B cell (primary cell): ENCODE data around the gene MISP3. TPM values are rescaled to one million over a fixed set of nuclear protein-coding genes. Genes with fewer than 3 reads are reported as not detected.
A peak's percentile ranks its signal among the peaks of the same experiment; 100 is the strongest.

ENCODE experiments used
- ATAC-seq: fragments of 200-7000 bp; cut with Tn5 transposase; one replicate; pipeline ENCODE4 v1.10.0; 2021; ENCODE audit warnings: low read depth, mild to moderate bottlenecking, moderate number of reproducible peaks, moderate library complexity
- CTCF ChIA-PET: fragments of 350-600 bp; sonication (Branson Sonifier 250); formaldehyde crosslinking; loops from one replicate; lab custom pipeline; 2021; ENCODE audit warnings: antibody characterized with exemption, inconsistent platforms; lab: Charles Lee
- POLR2A ChIA-PET: fragments of 350-600 bp; sonication (Branson Sonifier 250); formaldehyde crosslinking; loops from one replicate; lab custom pipeline; 2021; ENCODE audit warnings: antibody characterized with exemption; lab: Charles Lee
- DNase-seq: peaks from one replicate; pipeline ENCODE4 v3.0.0; 2013
- H2AFZ ChIP-seq: 2 replicates; pipeline ENCODE4 v1.6.1; 2012; ENCODE audit warnings: mild to moderate bottlenecking, low read depth, low read length; ENCODE audit not compliant: insufficient read depth, poor library complexity, severe bottlenecking
- H3K27ac ChIP-seq, 2 donors: 1 replicate in 1 of 2; 2 replicates in 1 of 2; pipeline ENCODE4 v1.5.1; 2012 to 2013; ENCODE audit warnings: low read length in 2 of 2, mild to moderate bottlenecking in 2 of 2, moderate library complexity in 1 of 2
- H3K27me3 ChIP-seq, 4 experiments: fragments of 200-600 bp in 1 of 4; sonication (generic) in 1 of 4; replicated peaks in 1 of 4; 1 replicate in 2 of 4; 2 replicates in 2 of 4; pipeline versions ENCODE4 v1.6.1 to v1.7.0; 2013 to 2016; ENCODE audit warnings: low read length in 3 of 4, mild to moderate bottlenecking in 2 of 4, mixed read lengths in 1 of 4, moderate library complexity in 1 of 4; ENCODE audit not compliant: insufficient read depth in 4 of 4, control insufficient read depth in 3 of 4; ENCODE audit errors: control extremely low read depth in 1 of 4
- H3K36me3 ChIP-seq, 2 experiments: replicated peaks in 1 of 2; 1 replicate in 1 of 2; 2 replicates in 1 of 2; pipeline versions ENCODE4 v1.6.1 to v1.7.1; 2013; ENCODE audit warnings: low read length in 1 of 2; ENCODE audit not compliant: insufficient read depth in 2 of 2, control insufficient read depth in 1 of 2; ENCODE audit errors: control extremely low read depth in 1 of 2, extremely low read depth in 1 of 2
- H3K4me1 ChIP-seq, 2 donors: fragments of 200-600 bp in 1 of 2; sonication (generic) in 1 of 2; 1 replicate in 1 of 2; 2 replicates in 1 of 2; pipeline versions ENCODE4 v1.5.1 to v1.6.1; 2013 to 2017; ENCODE audit warnings: low read length in 2 of 2; ENCODE audit not compliant: control insufficient read depth in 2 of 2, insufficient read depth in 2 of 2
- H3K4me2 ChIP-seq: replicated peaks from 2 replicates; pipeline ENCODE3; 2012; ENCODE audit warnings: mild to moderate bottlenecking, low read depth, low read length; ENCODE audit not compliant: poor library complexity, severe bottlenecking
- H3K4me3 ChIP-seq, 5 experiments: fragments of 200-600 bp in 1 of 5; sonication (generic) in 1 of 5; 1 replicate in 3 of 5; 2 replicates in 2 of 5; pipeline versions ENCODE4 v1.5.1 to v1.7.0; 2011 to 2016; ENCODE audit warnings: low read length in 4 of 5, mild to moderate bottlenecking in 4 of 5, low read depth in 2 of 5, control low read depth in 1 of 5, moderate library complexity in 1 of 5; ENCODE audit not compliant: insufficient read depth in 1 of 5; ENCODE audit errors: control extremely low read depth in 1 of 5, extremely low read depth in 1 of 5
- H3K79me2 ChIP-seq: fragments of 200-600 bp; sonication (generic); one replicate; pipeline ENCODE4 v1.6.0; 2016; ENCODE audit warnings: low read length; ENCODE audit not compliant: control insufficient read depth, insufficient read depth
- H3K9ac ChIP-seq: fragments of 200-600 bp; sonication (generic); 2 replicates; pipeline ENCODE4 v1.6.1; 2017; ENCODE audit warnings: mild to moderate bottlenecking, low read length, moderate library complexity
- H3K9me3 ChIP-seq, 3 donors: one replicate each; pipeline versions ENCODE4 v1.6.1 to v1.7.1; 2013; ENCODE audit warnings: low read length in 2 of 3; ENCODE audit not compliant: control insufficient read depth in 2 of 3, insufficient read depth in 1 of 3; ENCODE audit errors: control extremely low read depth in 1 of 3
- H4K20me1 ChIP-seq: 2 replicates; pipeline ENCODE4 v1.6.0; 2012; ENCODE audit warnings: mild to moderate bottlenecking, low read length; ENCODE audit not compliant: insufficient read depth, control insufficient read depth, poor library complexity, severe bottlenecking
- H3K27ac Mint-ChIP-seq: one replicate; pipeline ENCODE4 v1.8.0; 2021; ENCODE audit warnings: mixed read lengths
- H3K27me3 Mint-ChIP-seq: one replicate; pipeline ENCODE4 v1.8.0; 2021; ENCODE audit warnings: mixed read lengths
- H3K4me1 Mint-ChIP-seq: one replicate; pipeline ENCODE4 v1.8.0; 2021; ENCODE audit warnings: mixed read lengths
- H3K4me3 Mint-ChIP-seq: one replicate; pipeline ENCODE4 v1.8.0; 2021; ENCODE audit warnings: mixed read lengths
- H3K9me3 Mint-ChIP-seq: one replicate; pipeline ENCODE4 v1.8.0; 2022; ENCODE audit warnings: mixed read lengths; ENCODE audit not compliant: insufficient read depth
- EZH2 ChIP-seq: IDR thresholded peaks from 2 replicates; pipeline ENCODE4 v1.6.1; 2012; ENCODE audit warnings: borderline replicate concordance, low read depth, mild to moderate bottlenecking, moderate library complexity, low read length; ENCODE audit not compliant: insufficient read depth, poor library complexity, severe bottlenecking
- WGBS: methylation state at CpG from one replicate; pipeline ENCODE4 v1.1.5; 2013; ENCODE audit warnings: missing lambda C conversion rate; ENCODE audit not compliant: insufficient coverage; 5-methylcytosine and 5-hydroxymethylcytosine counted together
- intact Hi-C: fragments of 100-400 bp; cut with micrococcal nuclease; formaldehyde crosslinking; loops from one replicate; pipeline ENCODE4 v1.10.0; 2022
- polyA plus RNA-seq: library from polyadenylated mRNA; depleted of rRNA; stranded (reverse); fragments of >200 nt; gene quantifications from 2 replicates; pipeline ENCODE4 v1.2.3, GENCODE V29; 2012
- total RNA-seq, 2 donors: library from RNA; stranded (reverse); fragments of 120-200 nt in 1 of 2; gene quantifications; 1 replicate in 1 of 2; 2 replicates in 1 of 2; pipeline versions ENCODE4 v1.2.3 to v1.2.4, GENCODE V29; 2013 to 2022
- TF ChIP-seq, protein P1 (sequence below): fragments of 200-600 bp; IDR thresholded peaks from one replicate; pipeline ENCODE4 v1.8.0; 2022; ENCODE audit warnings: antibody characterized with exemption, mild to moderate bottlenecking

Gene MISP3
- total and polyA plus RNA-seq, 2 donors (not counting 1 experiment from before 2014, with no cell fraction given), result 0.34 TPM

DNA sequence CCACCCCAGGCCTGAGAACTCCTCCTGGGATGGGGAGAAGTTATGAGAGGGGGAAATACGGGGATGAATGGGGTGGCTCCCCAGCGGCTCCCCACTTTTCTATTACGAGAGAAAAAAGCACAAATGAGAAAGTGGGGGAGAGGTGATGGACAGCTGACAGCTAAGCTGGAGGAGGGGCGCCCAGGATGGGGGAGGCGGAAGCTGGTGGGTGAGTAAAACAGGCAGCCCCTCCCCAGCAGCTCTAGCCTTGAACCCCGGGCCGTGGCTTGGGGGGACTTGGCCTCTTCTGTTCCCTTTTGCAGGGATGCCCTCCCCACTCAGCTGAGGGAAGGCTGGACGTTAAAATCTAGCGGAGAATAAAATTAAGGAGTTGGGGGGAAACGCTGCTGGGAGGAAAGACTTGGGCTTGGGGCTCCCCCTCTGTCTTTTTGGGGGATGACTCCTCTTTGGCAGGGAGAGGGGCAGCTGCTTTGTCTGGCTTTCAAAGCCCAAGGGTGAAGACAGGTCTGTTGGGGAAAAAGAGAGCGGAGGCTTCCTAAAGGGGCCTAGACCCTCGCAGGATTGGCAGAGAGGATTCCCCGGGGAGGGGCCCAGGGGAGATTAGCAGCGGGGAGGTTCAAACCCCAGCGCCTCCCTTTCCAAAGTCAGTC is 19.4 kb downstream of the MISP3 start:
- H4K20me1 ChIP-seq, result peaks cover 11% of the 10 kb centered on the region
- Mint-ChIP-seq H3K27me3 (no peaks in the 10 kb centered on the region), H3K9me3 (peaks cover 8% of the 10 kb centered on the region), H3K4me3 (peak overlapping the region; percentile 100), H3K4me1 (peaks cover 15% of the 10 kb centered on the region), H3K27ac (peak overlapping the region; percentile 99)
- no peaks in the 10 kb centered on the region for H3K27me3 ChIP-seq
- peak overlapping the region; percentile 69 to 87 for H3K27ac ChIP-seq
- CTCF ChIA-PET, result interaction anchor here (0.6 to 1.6 kb wide), 6 partner anchors 11 to 1158 kb away, joined by 3 to 13 read pairs (median 4); partner anchors contain the start of gene ASF1B
- H3K79me2 ChIP-seq, result no peaks in the 10 kb centered on the region
- no peak for DNase-seq
- 2% methylated on average over 7 of the region's 15 CpGs for WGBS
- no peak for TF ChIP-seq EZH2
- TF ChIP-seq, protein P1, sequence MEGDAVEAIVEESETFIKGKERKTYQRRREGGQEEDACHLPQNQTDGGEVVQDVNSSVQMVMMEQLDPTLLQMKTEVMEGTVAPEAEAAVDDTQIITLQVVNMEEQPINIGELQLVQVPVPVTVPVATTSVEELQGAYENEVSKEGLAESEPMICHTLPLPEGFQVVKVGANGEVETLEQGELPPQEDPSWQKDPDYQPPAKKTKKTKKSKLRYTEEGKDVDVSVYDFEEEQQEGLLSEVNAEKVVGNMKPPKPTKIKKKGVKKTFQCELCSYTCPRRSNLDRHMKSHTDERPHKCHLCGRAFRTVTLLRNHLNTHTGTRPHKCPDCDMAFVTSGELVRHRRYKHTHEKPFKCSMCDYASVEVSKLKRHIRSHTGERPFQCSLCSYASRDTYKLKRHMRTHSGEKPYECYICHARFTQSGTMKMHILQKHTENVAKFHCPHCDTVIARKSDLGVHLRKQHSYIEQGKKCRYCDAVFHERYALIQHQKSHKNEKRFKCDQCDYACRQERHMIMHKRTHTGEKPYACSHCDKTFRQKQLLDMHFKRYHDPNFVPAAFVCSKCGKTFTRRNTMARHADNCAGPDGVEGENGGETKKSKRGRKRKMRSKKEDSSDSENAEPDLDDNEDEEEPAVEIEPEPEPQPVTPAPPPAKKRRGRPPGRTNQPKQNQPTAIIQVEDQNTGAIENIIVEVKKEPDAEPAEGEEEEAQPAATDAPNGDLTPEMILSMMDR, result no peak
- POLR2A ChIA-PET, result interaction anchor here (0.7 to 1.5 kb wide), 4 partner anchors 10 to 554 kb away, joined by 3 to 6 read pairs (median 4); partner anchors contain the start of genes ASF1B and PRKACA
- no peak for ATAC-seq
- peak overlapping the region; percentile 81 to 89 (median 82) for H3K4me3 ChIP-seq
- intact Hi-C loops, result loop anchor here (1.0 to 10.0 kb wide), 5 partner anchors 11 to 817 kb away; partner anchors contain the start of genes ASF1B and PRKACA
- H3K36me3 ChIP-seq, result peaks cover 0 to 6% of the 10 kb centered on the region in 2 experiments
- H2AFZ ChIP-seq, result peak overlapping the region; percentile 90
- H3K9me3 ChIP-seq, result peaks cover 2 to 9% (median 8%) of the 10 kb centered on the region in 3 donors
- peak overlapping the region; percentile 94 for H3K4me2 ChIP-seq
- peak overlapping the region; percentile 81 for H3K9ac ChIP-seq
- H3K4me1 ChIP-seq, result peaks cover 11 to 18% of the 10 kb centered on the region in 2 donors
